Fibroblast of lung (primary cell): ENCODE results near the gene RAB20. TPM values are rescaled to one million over a fixed set of nuclear protein-coding genes. Genes with fewer than 3 reads are reported as not detected.

Experiments
- DNase-seq, 2 donors: peaks; one replicate each; pipeline versions ENCODE4 v3.0.0 to v3.0.0-alpha.2; 2010; ENCODE audit warnings: low read depth in 2 of 2
- H2AFZ ChIP-seq: 2 replicates; pipeline ENCODE4 v1.5.1; 2012; ENCODE audit warnings: low read length, control low read depth, inconsistent platforms
- H3K27ac ChIP-seq: 2 replicates; pipeline ENCODE4 v1.5.1; 2011; ENCODE audit warnings: low read length, control low read depth; ENCODE audit not compliant: insufficient read depth
- H3K27me3 ChIP-seq: 2 replicates; pipeline ENCODE4 v1.5.1; 2011; ENCODE audit warnings: mild to moderate bottlenecking, low read length; ENCODE audit not compliant: control insufficient read depth, insufficient read depth
- H3K36me3 ChIP-seq: 2 replicates; pipeline ENCODE4 v1.5.1; 2011; ENCODE audit warnings: low read length; ENCODE audit not compliant: control insufficient read depth, insufficient read depth
- H3K4me1 ChIP-seq: 2 replicates; pipeline ENCODE4 v1.5.1; 2011; ENCODE audit warnings: low read length; ENCODE audit not compliant: control insufficient read depth, insufficient read depth; ENCODE audit errors: extremely low read depth
- H3K4me2 ChIP-seq: 2 replicates; pipeline ENCODE4 v1.5.1; 2011; ENCODE audit warnings: low read length, control low read depth; ENCODE audit not compliant: insufficient read depth; ENCODE audit errors: extremely low read depth
- H3K4me3 ChIP-seq, 4 experiments: fragments of 200-600 bp in 1 of 4; sonication (generic) in 1 of 4; replicated peaks in 1 of 4; 2 replicates each; pipeline ENCODE4 v1.5.1; 2011 to 2016; ENCODE audit warnings: low read length in 4 of 4, low read depth in 3 of 4, mild to moderate bottlenecking in 3 of 4, control low read depth in 2 of 4, inconsistent platforms in 1 of 4, mixed read lengths in 1 of 4; ENCODE audit not compliant: insufficient read depth in 1 of 4; ENCODE audit errors: control extremely low read depth in 1 of 4
- H3K79me2 ChIP-seq: 2 replicates; pipeline ENCODE4 v1.5.1; 2012; ENCODE audit warnings: mild to moderate bottlenecking, low read length, inconsistent platforms; ENCODE audit not compliant: control insufficient read depth, insufficient read depth
- H3K9ac ChIP-seq: 2 replicates; pipeline ENCODE4 v1.5.1; 2011; ENCODE audit warnings: mild to moderate bottlenecking, low read length, control low read depth; ENCODE audit not compliant: insufficient read depth
- H3K9me3 ChIP-seq: 2 replicates; pipeline ENCODE4 v1.5.1; 2012; ENCODE audit warnings: low read depth, low read length; ENCODE audit not compliant: control insufficient read depth, insufficient read depth
- H4K20me1 ChIP-seq: 2 replicates; pipeline ENCODE4 v1.5.1; 2011; ENCODE audit warnings: low read length; ENCODE audit not compliant: control insufficient read depth, insufficient read depth; ENCODE audit errors: extremely low read depth
- CTCF ChIP-seq, 2 donors: IDR thresholded peaks in 1 of 2; conservative IDR thresholded peaks in 1 of 2; 1 replicate in 1 of 2; 2 replicates in 1 of 2; pipeline ENCODE4 v1.5.1; 2011 to 2012; ENCODE audit warnings: low read length in 2 of 2, control low read depth in 1 of 2, inconsistent platforms in 1 of 2, low read depth in 1 of 2, mild to moderate bottlenecking in 1 of 2
- EZH2 ChIP-seq: IDR thresholded peaks from 2 replicates; pipeline ENCODE4 v1.5.1; 2012; ENCODE audit warnings: low read length, control low read depth, mild to moderate bottlenecking; ENCODE audit errors: missing control alignments
- polyA plus RNA-seq, 2 donors: library from polyadenylated mRNA; depleted of rRNA in 1 of 2; stranded (reverse) in 1 of 2; unstranded in 1 of 2; fragments of >200 nt; gene quantifications; 2 replicates each; pipeline ENCODE4 v1.2.1, GENCODE V29; 2011 to 2012; ENCODE audit warnings: missing spikeins in 1 of 2
- total RNA-seq: library from RNA; depleted of rRNA; stranded (reverse); fragments of >200 nt; gene quantifications from 2 replicates; pipeline ENCODE4 v1.2.1, GENCODE V29; 2014

RAB20 gene
- total and polyA plus RNA-seq, 2 donors (not counting 1 experiment from before 2014, with no cell fraction given), result 3.5 to 4.3 TPM

GRCh38 chr13:110531100-110531499 is 30.4 kb downstream of the RAB20 start:
- H3K36me3 ChIP-seq, result no peaks in the 10 kb centered on the region
- no peaks in the 10 kb centered on the region for H3K4me1 ChIP-seq
- H4K20me1 ChIP-seq, result no peaks in the 10 kb centered on the region
- no peaks in the 10 kb centered on the region for H3K79me2 ChIP-seq
- TF ChIP-seq EZH2 (no peak), CTCF (conservative IDR thresholded peaks at IDR 0.05 in 1 of 2, IDR thresholded peaks at IDR 0.05 in 1 of 2; ENCODE audit: low read depth in 1 of 2, low read length in 2 of 2) (no peak)
- H2AFZ ChIP-seq, result no peak overlapping the region
- no peak overlapping the region for H3K27ac ChIP-seq
- no peak overlapping the region for H3K4me2 ChIP-seq
- DNase-seq, result no peak
- no peaks in the 10 kb centered on the region for H3K27me3 ChIP-seq
- H3K9me3 ChIP-seq, result no peaks in the 10 kb centered on the region
- H3K9ac ChIP-seq, result no peak overlapping the region
- no peak overlapping the region for H3K4me3 ChIP-seq

- no peaks in the 10 kb centered on the region for H4K20me1 ChIP-seq
- no peak overlapping the region for H3K9ac ChIP-seq
- H3K36me3 ChIP-seq, result no peaks in the 10 kb centered on the region
- DNase-seq, result no peak
- TF ChIP-seq CTCF (conservative IDR thresholded peaks at IDR 0.05 in 1 of 2, IDR thresholded peaks at IDR 0.05 in 1 of 2; ENCODE audit: low read depth in 1 of 2, low read length in 2 of 2), result no peak
- TF ChIP-seq EZH2, result no peak
- H2AFZ ChIP-seq, result no peak overlapping the region
- H3K27ac ChIP-seq, result no peak overlapping the region
- no peaks in the 10 kb centered on the region for H3K27me3 ChIP-seq
- no peaks in the 10 kb centered on the region for H3K79me2 ChIP-seq
- H3K9me3 ChIP-seq, result no peaks in the 10 kb centered on the region
- no peak overlapping the region for H3K4me3 ChIP-seq
- H3K4me2 ChIP-seq, result no peak overlapping the region
- H3K4me1 ChIP-seq, result no peaks in the 10 kb centered on the region
These were observed 31.8 kb downstream of the RAB20 start for GRCh38 chr13:110529522-110530311.

- Histone ChIP-seq H3K27ac (no peak overlapping the region), H2AFZ (no peak overlapping the region), H3K4me3 (no peak overlapping the region), H4K20me1 (no peaks in the 10 kb centered on the region), H3K36me3 (no peaks in the 10 kb centered on the region), H3K9me3 (no peaks in the 10 kb centered on the region), H3K4me1 (no peaks in the 10 kb centered on the region), H3K79me2 (no peaks in the 10 kb centered on the region), H3K27me3 (no peaks in the 10 kb centered on the region), H3K9ac (no peak overlapping the region), H3K4me2 (no peak overlapping the region)
- no peak for DNase-seq
- TF ChIP-seq CTCF (conservative IDR thresholded peaks at IDR 0.05 in 1 of 2, IDR thresholded peaks at IDR 0.05 in 1 of 2; ENCODE audit: low read depth in 1 of 2, low read length in 2 of 2), result no peak
- TF ChIP-seq EZH2, result no peak
These were observed 32.6 kb downstream of the RAB20 start for GRCh38 chr13:110528911-110529310.
